ENCODE measurements around the gene MYOM3. TPM values are rescaled to one million over a fixed set of nuclear protein-coding genes. Genes with fewer than 3 reads are reported as not detected.

The MYOM3 gene
- total and polyA plus RNA-seq, 2 of the 4 experiments (the other 2 are of a cell fraction): 0.03 TPM; not detected in 1

DNA sequence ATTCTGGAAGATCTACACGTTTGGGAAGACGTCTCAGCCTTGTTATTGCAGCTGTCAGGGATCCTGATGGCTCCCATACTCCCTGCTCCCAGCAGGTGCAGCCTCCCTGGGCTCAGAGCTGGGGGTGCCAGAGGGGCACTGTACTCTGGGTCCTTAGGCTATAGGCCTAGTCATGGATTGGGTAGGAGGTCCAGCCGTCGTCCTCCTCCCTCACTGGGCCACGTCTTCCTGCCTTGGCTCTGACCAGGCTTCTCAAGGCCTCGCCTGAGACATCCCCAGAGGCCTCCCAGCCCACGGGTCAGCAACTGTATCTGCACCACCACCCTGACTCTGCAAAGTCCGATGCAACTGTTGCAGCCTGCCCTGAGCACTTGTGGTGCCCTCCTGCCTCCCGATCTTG lies 18.2 kb downstream of the MYOM3 start:
- Histone ChIP-seq H3K4me2 (ENCODE audit: low read depth, low read length) (no peak overlapping the region), H3K14ac (replicated peaks; ENCODE audit: low read depth, low read length) (no peak overlapping the region), H3K56ac (ENCODE audit: extremely low read depth, insufficient read depth, low read length) (no peak overlapping the region), H2BK5ac (ENCODE audit: low read depth, low read length, poor library complexity, severe bottlenecking) (no peak overlapping the region), H3K79me1 (ENCODE audit: low read depth in 1 of 2, low read length in 2 of 2) (no peaks in the 10 kb centered on the region), H3K18ac (ENCODE audit: low read depth, low read length) (no peak overlapping the region), H3K4me3 (ENCODE audit: insufficient read depth, low read depth, low read length) (no peak overlapping the region), H4K20me1 (ENCODE audit: insufficient read depth, low read length) (no peaks in the 10 kb centered on the region; the same call in 1 of the 2 replicates), H2BK120ac (ENCODE audit: low read depth, low read length) (no peak overlapping the region), H4K91ac (ENCODE audit: insufficient read depth, low read depth, low read length) (no peak overlapping the region), H3K4ac (ENCODE audit: low read depth, low read length) (no peak overlapping the region), H3K27ac (ENCODE audit: insufficient read depth, low read length) (no peak overlapping the region), H4K5ac (ENCODE audit: low read depth, low read length) (no peak overlapping the region), H2AFZ (replicated peaks; ENCODE audit: low read length, poor library complexity) (peak overlapping the region; percentile 14), H2AK5ac (ENCODE audit: low read depth, low read length) (no peak overlapping the region), H4K8ac (ENCODE audit: low read depth in 2 of 2, low read length in 2 of 2) (no peak overlapping the region), H2AK9ac (replicated peaks; ENCODE audit: low read depth, low read length, poor library complexity) (no peak overlapping the region), H3K9me1 (ENCODE audit: insufficient read depth, low read length) (peaks cover 3% of the 10 kb centered on the region; the same call in 1 of the 2 replicates), H2BK15ac (ENCODE audit: low read depth, low read length) (no peak overlapping the region), H3K4me1 (ENCODE audit: control insufficient read depth, insufficient read depth, low read length) (no peaks in the 10 kb centered on the region), H3K9ac (ENCODE audit: low read depth, low read length) (no peak overlapping the region), H3K23ac (ENCODE audit: low read depth, low read length) (no peak overlapping the region), H3K27me3 (ENCODE audit: control insufficient read depth, insufficient read depth, low read length) (peaks cover 64% of the 10 kb centered on the region), H3K36me3 (ENCODE audit: control insufficient read depth, insufficient read depth, low read length) (no peaks in the 10 kb centered on the region), H3K9me3 (ENCODE audit: control insufficient read depth, insufficient read depth, low read length) (no peaks in the 10 kb centered on the region), H2BK20ac (ENCODE audit: low read depth, low read length) (no peak overlapping the region)
- TF ChIP-seq RCOR1 (IDR thresholded peaks at IDR 0.05; ENCODE audit: insufficient replicate concordance, low read length) (no peak), SMC3 (IDR thresholded peaks at IDR 0.05; ENCODE audit: low read depth, low read length) (no peak), RAD21 (IDR thresholded peaks at IDR 0.05; ENCODE audit: low read length) (no peak), CEBPB (IDR thresholded peaks at IDR 0.05; ENCODE audit: low read depth, low read length) (no peak), ELK1 (IDR thresholded peaks at IDR 0.05; ENCODE audit: borderline replicate concordance, low read depth, low read length) (no peak), CHD1 (IDR thresholded peaks at IDR 0.05; ENCODE audit: low read depth, low read length) (no peak), USF2 (IDR thresholded peaks at IDR 0.05; ENCODE audit: low read depth, low read length) (no peak), RFX5 (IDR thresholded peaks at IDR 0.05; ENCODE audit: low read depth, low read length) (no peak), NFE2L2 (IDR thresholded peaks at IDR 0.05; ENCODE audit: low read depth, low read length) (no peak), CTCF (conservative IDR thresholded peaks at IDR 0.05; ENCODE audit: low read depth, low read length) (no peak), MAFK (IDR thresholded peaks at IDR 0.05; ENCODE audit: low read depth, low read length) (no peak), POLR2A (IDR thresholded peaks at IDR 0.05; ENCODE audit: low read depth, low read length) (no peak), FOS (IDR thresholded peaks at IDR 0.05; ENCODE audit: low read depth, low read length) (no peak), BHLHE40 (IDR thresholded peaks at IDR 0.05; ENCODE audit: low read depth, low read length) (no peak), MXI1 (IDR thresholded peaks at IDR 0.05; ENCODE audit: borderline replicate concordance, low read depth, low read length) (no peak), MAZ (IDR thresholded peaks at IDR 0.05; ENCODE audit: borderline replicate concordance, low read depth, low read length) (no peak)
- BruUV-seq (replicated peaks): no TSS peak
- in situ Hi-C loops (cut with MboI; ENCODE audit: low sequenced_read_pairs) (no loop called here), intact Hi-C loops (cut with micrococcal nuclease) (no loop called here), dilution Hi-C loops (cut with HindIII; ENCODE audit: low sequenced_read_pairs, unreplicated experiment) (no loop called here)
- POLR2A ChIA-PET (ENCODE audit: unreplicated experiment): no interaction called here
- CTCF ChIA-PET: interaction anchor here (1.3 kb wide), 1 partner anchor 42 kb away, joined by 3 read pairs; no protein-coding TSS in a partner anchor
- WGBS, 2 experiments (ENCODE audit: extremely low coverage in 2 of 2, insufficient read length in 1 of 2): 92% methylated on average over 2 of the region's 9 CpGs; no CpG with 5 or more reads in 1 of the 2 experiments
- ATAC-seq (ENCODE audit: low read depth) (no peak), DNase-seq (no peak)
